ENCODE data around the gene TNFAIP8.
"Not testable (repeated sequence)": the region's sequence is repeated elsewhere in the genome, so short reads cannot be mapped to it uniquely, and the experiment has no call there.

The TNFAIP8 gene

DNA sequence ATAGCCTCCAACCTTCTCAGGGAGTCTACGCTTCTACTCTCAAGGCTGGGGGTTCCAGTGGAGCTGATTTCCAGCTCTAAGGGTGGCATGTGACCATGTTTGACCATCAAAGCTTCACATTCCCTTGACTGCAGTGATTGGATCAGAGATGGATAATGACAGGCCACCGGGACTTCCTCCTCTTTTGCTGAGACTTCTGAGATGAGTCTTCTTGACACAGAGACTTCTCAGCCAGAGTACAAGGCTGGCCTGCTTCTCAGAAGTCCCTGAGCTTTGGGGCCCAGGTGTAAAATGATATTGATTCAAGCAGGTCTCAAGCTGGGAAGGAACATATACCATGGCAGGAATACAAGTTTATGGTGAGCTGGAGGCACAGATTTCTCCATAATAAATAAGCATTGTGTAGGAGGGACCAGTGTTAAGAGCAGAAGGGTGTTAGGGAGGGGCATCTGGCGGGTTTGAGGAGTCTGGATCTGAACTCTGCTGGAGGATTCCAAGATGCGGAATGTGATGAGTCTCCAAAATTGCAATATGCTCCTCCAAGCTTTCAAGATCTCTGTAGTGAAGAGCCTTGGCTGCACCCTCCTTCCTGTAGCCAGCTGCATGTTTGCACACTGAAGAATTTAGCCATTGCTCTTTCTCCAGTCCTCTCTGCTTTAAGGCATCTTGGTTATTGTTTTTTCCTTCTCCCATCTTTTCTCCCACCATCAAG is 54.8 kb downstream of the TNFAIP8 start:
- Histone ChIP-seq H3F3A (ENCODE audit: control insufficient read depth, insufficient read depth) (no peaks in the 10 kb centered on the region), H3K27ac (ENCODE audit: low read depth, low read length) (no peak overlapping the region), H3K9me2 (replicated peaks; ENCODE audit: control insufficient read depth, low read length) (no peaks in the 10 kb centered on the region), H3K36me3 (ENCODE audit: control insufficient read depth, low read length) (no peaks in the 10 kb centered on the region), H3K79me2 (ENCODE audit: control insufficient read depth, low read length) (no peaks in the 10 kb centered on the region), H4K20me1 (ENCODE audit: control insufficient read depth, insufficient read depth, low read depth, low read length) (no peaks in the 10 kb centered on the region), H3K4me3 (ENCODE audit: low read length) (no peak overlapping the region), H3K27me3 (ENCODE audit: control insufficient read depth, low read length) (peaks cover 5% of the 10 kb centered on the region; the same call in 1 of the 2 replicates), H3K4me1 (ENCODE audit: control insufficient read depth, low read length) (peaks cover 18% of the 10 kb centered on the region), H3K9me3 (ENCODE audit: control insufficient read depth, insufficient read depth, low read length) (no peaks in the 10 kb centered on the region), H3K4me2 (ENCODE audit: low read length) (no peak overlapping the region)
- no peak for TF ChIP-seq EZH2phosphoT487 (IDR thresholded peaks at IDR 0.05; ENCODE audit: borderline replicate concordance, low read length)
- TF ChIP-seq, protein P1, sequence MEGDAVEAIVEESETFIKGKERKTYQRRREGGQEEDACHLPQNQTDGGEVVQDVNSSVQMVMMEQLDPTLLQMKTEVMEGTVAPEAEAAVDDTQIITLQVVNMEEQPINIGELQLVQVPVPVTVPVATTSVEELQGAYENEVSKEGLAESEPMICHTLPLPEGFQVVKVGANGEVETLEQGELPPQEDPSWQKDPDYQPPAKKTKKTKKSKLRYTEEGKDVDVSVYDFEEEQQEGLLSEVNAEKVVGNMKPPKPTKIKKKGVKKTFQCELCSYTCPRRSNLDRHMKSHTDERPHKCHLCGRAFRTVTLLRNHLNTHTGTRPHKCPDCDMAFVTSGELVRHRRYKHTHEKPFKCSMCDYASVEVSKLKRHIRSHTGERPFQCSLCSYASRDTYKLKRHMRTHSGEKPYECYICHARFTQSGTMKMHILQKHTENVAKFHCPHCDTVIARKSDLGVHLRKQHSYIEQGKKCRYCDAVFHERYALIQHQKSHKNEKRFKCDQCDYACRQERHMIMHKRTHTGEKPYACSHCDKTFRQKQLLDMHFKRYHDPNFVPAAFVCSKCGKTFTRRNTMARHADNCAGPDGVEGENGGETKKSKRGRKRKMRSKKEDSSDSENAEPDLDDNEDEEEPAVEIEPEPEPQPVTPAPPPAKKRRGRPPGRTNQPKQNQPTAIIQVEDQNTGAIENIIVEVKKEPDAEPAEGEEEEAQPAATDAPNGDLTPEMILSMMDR (IDR thresholded peaks at IDR 0.05; ENCODE audit: low read depth, low read length, poor library complexity, severe bottlenecking), result no peak

- Histone ChIP-seq H3K9me2 (replicated peaks; ENCODE audit: control insufficient read depth, low read length) (no peaks in the 10 kb centered on the region), H3K4me2 (ENCODE audit: low read length) (peak overlapping the region; percentile 85), H3K9me3 (ENCODE audit: control insufficient read depth, insufficient read depth, low read length) (no peaks in the 10 kb centered on the region), H4K20me1 (ENCODE audit: control insufficient read depth, insufficient read depth, low read depth, low read length) (no peaks in the 10 kb centered on the region), H3K27me3 (ENCODE audit: control insufficient read depth, low read length) (peaks cover 5% of the 10 kb centered on the region; the same call in 1 of the 2 replicates), H3K36me3 (ENCODE audit: control insufficient read depth, low read length) (no peaks in the 10 kb centered on the region), H3K27ac (ENCODE audit: low read depth, low read length) (no peak overlapping the region), H3K4me1 (ENCODE audit: control insufficient read depth, low read length) (peaks cover 16% of the 10 kb centered on the region), H3K4me3 (ENCODE audit: low read length) (peak overlapping the region; percentile 68), H3K79me2 (ENCODE audit: control insufficient read depth, low read length) (no peaks in the 10 kb centered on the region), H3F3A (ENCODE audit: control insufficient read depth, insufficient read depth) (no peaks in the 10 kb centered on the region)
- no peak for TF ChIP-seq EZH2phosphoT487 (IDR thresholded peaks at IDR 0.05; ENCODE audit: borderline replicate concordance, low read length)
- TF ChIP-seq, protein P1 (IDR thresholded peaks at IDR 0.05; ENCODE audit: low read depth, low read length, poor library complexity, severe bottlenecking), result peak; percentile 90
These were observed 55.8 kb downstream of the TNFAIP8 start for GRCh38 chr5:119411361-119412278.

DNA sequence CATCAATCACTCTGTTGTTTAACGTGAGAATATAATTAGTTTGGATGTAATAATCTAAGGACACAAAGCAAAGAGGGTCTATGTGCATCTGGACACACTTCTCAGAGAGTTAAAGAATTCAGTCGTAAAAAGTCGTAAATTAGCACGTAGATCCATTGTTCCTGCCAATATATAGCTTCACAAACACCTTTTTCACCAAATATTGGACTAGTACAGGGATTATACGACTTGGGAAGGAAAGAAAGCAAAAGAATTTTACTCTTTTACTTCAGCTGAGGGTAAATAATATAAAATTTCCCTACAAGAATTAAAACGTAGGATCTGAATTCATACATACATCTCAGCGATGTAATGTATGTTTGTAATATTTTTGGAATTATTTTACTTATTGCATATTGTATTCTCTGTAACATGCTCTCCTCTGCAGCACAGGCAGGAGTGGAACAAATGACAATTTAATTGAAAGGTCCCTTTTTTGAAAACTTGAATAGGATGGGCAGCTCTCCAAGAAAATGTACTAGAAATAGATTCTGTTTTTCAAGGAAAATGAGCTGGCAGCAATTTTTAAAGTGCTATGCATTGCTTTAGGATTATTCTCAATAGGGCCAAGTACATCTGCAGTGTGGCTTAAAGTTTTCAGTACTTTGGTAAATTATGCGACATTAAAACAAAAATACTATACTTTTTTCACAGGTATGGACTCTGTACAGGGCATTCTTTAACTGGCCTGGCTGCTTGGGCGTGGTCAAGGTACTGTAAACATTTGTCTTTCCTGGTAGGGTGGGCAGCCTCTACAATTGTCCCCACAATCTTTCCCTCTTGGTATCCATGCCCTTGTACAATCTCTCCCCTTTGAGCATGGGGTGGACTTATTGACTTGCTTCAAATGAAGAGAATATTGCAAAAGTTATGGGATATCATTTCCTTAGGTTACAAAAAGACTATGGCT is 56.7 kb downstream of the TNFAIP8 start:
- Histone ChIP-seq H3K9me2 (replicated peaks; ENCODE audit: control insufficient read depth, low read length) (no peaks in the 10 kb centered on the region), H3K79me2 (ENCODE audit: control insufficient read depth, low read length) (no peaks in the 10 kb centered on the region), H3K27ac (ENCODE audit: low read depth, low read length) (no peak overlapping the region), H3K36me3 (ENCODE audit: control insufficient read depth, low read length) (no peaks in the 10 kb centered on the region), H3K27me3 (ENCODE audit: control insufficient read depth, low read length) (peaks cover 5% of the 10 kb centered on the region; the same call in 1 of the 2 replicates), H3F3A (ENCODE audit: control insufficient read depth, insufficient read depth) (no peaks in the 10 kb centered on the region), H3K9me3 (ENCODE audit: control insufficient read depth, insufficient read depth, low read length) (no peaks in the 10 kb centered on the region), H4K20me1 (ENCODE audit: control insufficient read depth, insufficient read depth, low read depth, low read length) (no peaks in the 10 kb centered on the region), H3K4me3 (ENCODE audit: low read length) (no peak overlapping the region; the same call in 1 of the 2 replicates), H3K4me1 (ENCODE audit: control insufficient read depth, low read length) (peaks cover 18% of the 10 kb centered on the region), H3K4me2 (ENCODE audit: low read length) (peak overlapping the region; percentile 85)
- TF ChIP-seq EZH2phosphoT487 (IDR thresholded peaks at IDR 0.05; ENCODE audit: borderline replicate concordance, low read length), result no peak
- TF ChIP-seq, protein P1 (IDR thresholded peaks at IDR 0.05; ENCODE audit: low read depth, low read length, poor library complexity, severe bottlenecking), result no peak

DNA sequence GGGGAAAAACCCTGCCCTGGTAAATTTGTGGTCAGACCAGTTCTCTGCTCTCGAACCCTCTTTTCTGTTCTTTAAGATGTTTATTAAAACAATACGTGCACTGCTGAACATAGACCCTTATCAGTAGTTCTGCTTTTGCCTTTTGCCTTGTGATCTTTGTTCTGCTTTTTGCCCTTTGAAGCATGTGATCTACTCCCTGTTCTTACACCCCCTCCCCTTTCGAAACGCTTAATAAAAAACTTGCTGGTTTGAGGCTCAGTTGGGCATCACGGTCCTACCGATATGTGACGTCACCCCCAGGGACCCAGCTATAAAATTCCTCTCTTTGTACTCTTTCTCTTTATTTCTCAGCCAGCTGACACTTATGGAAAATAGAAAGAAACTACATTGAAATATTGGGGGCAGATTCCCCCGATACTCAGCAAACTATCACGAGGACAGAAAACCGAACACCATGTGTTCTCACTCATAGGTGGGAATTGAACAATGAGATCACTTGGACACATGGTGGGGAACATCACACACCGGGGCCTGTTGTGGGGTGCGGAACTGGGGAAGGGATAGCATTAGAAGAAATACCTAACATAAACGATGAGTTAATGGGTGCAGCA is 58.4 kb downstream of the TNFAIP8 start:
- peaks cover 34% of the 10 kb centered on the region for H3K4me1 ChIP-seq (ENCODE audit: control insufficient read depth, low read length)
- not testable (repeated sequence) for H3F3A ChIP-seq (ENCODE audit: control insufficient read depth, insufficient read depth); H3K79me2 ChIP-seq (ENCODE audit: control insufficient read depth, low read length); H4K20me1 ChIP-seq (ENCODE audit: control insufficient read depth, insufficient read depth, low read depth, low read length); H3K4me3 ChIP-seq (ENCODE audit: low read length); H3K27me3 ChIP-seq (ENCODE audit: control insufficient read depth, low read length); H3K27ac ChIP-seq (ENCODE audit: low read depth, low read length); H3K36me3 ChIP-seq (ENCODE audit: control insufficient read depth, low read length); H3K9me3 ChIP-seq (ENCODE audit: control insufficient read depth, insufficient read depth, low read length); H3K9me2 ChIP-seq (replicated peaks; ENCODE audit: control insufficient read depth, low read length)
- H3K4me2 ChIP-seq (ENCODE audit: low read length), result peak overlapping the region; percentile 26; the same call in 1 of the 2 replicates

Measured in DOHH2 (cell line).